ENCODE data around the gene FXYD7. TPM values are rescaled to one million over a fixed set of nuclear protein-coding genes. Genes with fewer than 3 reads are reported as not detected.
A peak's percentile ranks its signal among the peaks of the same experiment; 100 is the strongest.
"Not testable (repeated sequence)": the region's sequence is repeated elsewhere in the genome, so short reads cannot be mapped to it uniquely, and the experiment has no call there.

FXYD7 gene
- total RNA-seq, 1 donor from 2014 or later: not detected

- intact Hi-C loops (cut with micrococcal nuclease): no loop called here
- DNase-seq (ENCODE audit: low spot score): no peak
- H3K4me3 Mint-ChIP-seq (ENCODE audit: low read depth): no peak overlapping the region
- no peak overlapping the region for H3K27ac Mint-ChIP-seq
- H3K4me1 Mint-ChIP-seq (ENCODE audit: low read depth): peaks cover 8% of the 10 kb centered on the region
- H3K9me3 Mint-ChIP-seq: no peaks in the 10 kb centered on the region
- H3K36me3 Mint-ChIP-seq (ENCODE audit: low read depth): no peaks in the 10 kb centered on the region
- H3K27me3 Mint-ChIP-seq (ENCODE audit: low read depth): peaks cover 6% of the 10 kb centered on the region
These were observed 17.8 kb upstream of the FXYD7 start for GRCh38 chr19:35125270-35125717.

DNA sequence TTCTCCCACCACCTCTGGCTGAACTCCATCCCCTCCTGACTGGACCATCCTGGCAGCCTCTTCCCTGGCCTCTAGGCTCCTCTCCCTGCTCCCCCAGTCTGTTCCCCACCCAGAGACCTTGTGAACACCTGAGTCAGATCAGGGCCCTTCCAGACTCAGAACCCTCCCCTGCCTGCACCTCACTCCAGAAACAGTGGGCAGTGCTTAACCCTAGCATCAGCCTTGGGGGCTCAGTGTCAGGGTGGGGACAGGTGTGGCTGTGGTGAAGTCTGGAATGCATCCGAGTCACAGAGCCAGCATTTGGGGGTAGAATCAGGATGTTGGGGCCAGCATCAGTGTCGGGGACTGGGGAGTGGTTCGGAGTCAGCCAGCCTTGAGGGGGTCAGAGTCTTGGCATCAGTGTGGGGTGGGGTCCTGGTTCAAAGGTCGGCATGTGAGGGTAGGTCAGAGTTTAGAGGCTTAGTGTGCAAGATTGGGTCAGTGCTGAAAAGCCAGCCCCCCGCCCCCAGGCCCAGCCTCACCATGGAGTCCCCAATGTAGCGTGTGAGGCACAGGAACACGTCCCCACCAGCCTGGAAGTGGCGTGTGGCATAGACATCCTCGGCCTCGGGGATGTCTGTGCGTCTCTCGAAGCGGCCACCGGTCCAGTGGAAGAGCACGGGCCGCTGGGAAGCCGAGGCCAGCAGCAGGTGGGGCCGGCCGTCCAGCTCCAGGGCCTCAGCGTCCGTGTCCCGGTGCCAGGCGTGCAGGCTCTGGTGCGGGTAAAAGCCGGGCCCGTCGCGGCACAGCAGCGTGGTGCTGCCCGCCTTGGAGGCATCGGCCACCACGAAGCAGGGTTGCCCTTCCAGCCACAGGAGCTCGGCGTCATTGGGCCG lies 17.1 kb upstream of the FXYD7 start:
- Mint-ChIP-seq H3K4me3 (ENCODE audit: low read depth) (no peak overlapping the region), H3K27ac (no peak overlapping the region), H3K9me3 (no peaks in the 10 kb centered on the region), H3K36me3 (ENCODE audit: low read depth) (no peaks in the 10 kb centered on the region), H3K4me1 (ENCODE audit: low read depth) (peaks cover 8% of the 10 kb centered on the region), H3K27me3 (ENCODE audit: low read depth) (peaks cover 6% of the 10 kb centered on the region)
- intact Hi-C loops (cut with micrococcal nuclease): no loop called here
- no peak for DNase-seq (ENCODE audit: low spot score)

DNA sequence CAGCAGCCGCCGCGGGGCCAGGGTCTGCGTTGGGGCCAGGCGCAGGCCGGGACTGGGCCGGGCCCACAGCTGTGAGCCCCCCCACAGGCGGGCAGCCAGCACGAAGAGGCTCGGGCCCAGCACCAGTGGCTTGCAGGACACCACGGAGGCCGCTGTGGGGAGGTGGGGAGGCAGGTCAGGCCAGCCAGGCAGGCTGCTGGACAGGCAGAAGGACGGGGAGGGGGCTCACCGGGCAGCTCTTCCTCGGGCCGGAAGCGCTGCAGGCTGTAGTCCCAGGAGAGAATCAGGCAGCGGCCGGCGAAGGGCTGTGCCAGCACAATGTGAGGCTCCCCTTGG lies 16.5 kb upstream of the FXYD7 start:
- intact Hi-C loops (cut with micrococcal nuclease): no loop called here

GRCh38 chr19:35127871-35128270 lies 15.2 kb upstream of the FXYD7 start:
- H3K36me3 Mint-ChIP-seq (ENCODE audit: low read depth): no peaks in the 10 kb centered on the region
- H3K27ac Mint-ChIP-seq: no peak overlapping the region
- no peak overlapping the region for H3K4me3 Mint-ChIP-seq (ENCODE audit: low read depth)
- peaks cover 8% of the 10 kb centered on the region for H3K4me1 Mint-ChIP-seq (ENCODE audit: low read depth)
- intact Hi-C loops (cut with micrococcal nuclease): no loop called here
- peaks cover 4% of the 10 kb centered on the region for H3K27me3 Mint-ChIP-seq (ENCODE audit: low read depth)
- H3K9me3 Mint-ChIP-seq: no peaks in the 10 kb centered on the region
- no peak for DNase-seq (ENCODE audit: low spot score)

More for the DNA sequence above, 16.5 kb upstream of the FXYD7 start:
- H3K4me3 Mint-ChIP-seq (ENCODE audit: low read depth): no peak overlapping the region
- no peaks in the 10 kb centered on the region for H3K9me3 Mint-ChIP-seq
- H3K36me3 Mint-ChIP-seq (ENCODE audit: low read depth): no peaks in the 10 kb centered on the region
- no peak overlapping the region for H3K27ac Mint-ChIP-seq
- peaks cover 8% of the 10 kb centered on the region for H3K4me1 Mint-ChIP-seq (ENCODE audit: low read depth)
- H3K27me3 Mint-ChIP-seq (ENCODE audit: low read depth): peaks cover 6% of the 10 kb centered on the region
- DNase-seq (ENCODE audit: low spot score): no peak

GRCh38 chr19:35128398-35129057 lies 14.5 kb upstream of the FXYD7 start:
- Mint-ChIP-seq H3K4me3 (ENCODE audit: low read depth) (no peak overlapping the region), H3K4me1 (ENCODE audit: low read depth) (peaks cover 8% of the 10 kb centered on the region), H3K9me3 (no peaks in the 10 kb centered on the region), H3K27ac (no peak overlapping the region), H3K36me3 (ENCODE audit: low read depth) (no peaks in the 10 kb centered on the region), H3K27me3 (ENCODE audit: low read depth) (peaks cover 4% of the 10 kb centered on the region)
- intact Hi-C loops (cut with micrococcal nuclease): no loop called here
- DNase-seq (ENCODE audit: low spot score): no peak

DNA sequence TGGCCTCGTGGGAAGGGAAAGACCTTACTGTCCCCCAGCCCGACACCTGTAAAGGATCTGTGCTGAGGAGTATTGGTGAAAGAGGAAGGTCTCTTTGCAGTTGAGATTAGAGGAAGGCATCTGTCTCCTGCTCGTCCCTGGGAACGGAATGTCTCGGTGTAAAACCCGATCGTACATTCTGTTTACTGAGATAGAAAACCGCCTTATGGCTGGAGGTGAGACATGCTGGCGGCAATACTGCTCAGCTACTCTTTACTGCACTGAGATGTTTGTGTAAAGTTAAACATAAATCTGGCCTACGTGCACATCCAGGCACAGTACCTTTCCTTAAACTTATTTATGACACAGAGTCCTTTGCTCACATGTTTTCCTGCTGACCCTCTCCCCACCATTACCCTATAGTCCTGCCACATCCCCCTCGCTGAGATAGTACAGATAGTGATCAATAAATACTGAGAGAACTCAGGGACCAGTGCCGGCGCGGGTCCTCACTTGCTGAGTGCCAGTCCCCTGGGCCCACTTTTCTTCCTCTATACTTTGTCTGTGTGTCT lies 13.3 kb upstream of the FXYD7 start:
- H3K4me1 Mint-ChIP-seq (ENCODE audit: low read depth); intact Hi-C loops (cut with micrococcal nuclease); H3K36me3 Mint-ChIP-seq (ENCODE audit: low read depth); H3K4me3 Mint-ChIP-seq (ENCODE audit: low read depth); H3K9me3 Mint-ChIP-seq; H3K27ac Mint-ChIP-seq; DNase-seq (ENCODE audit: low spot score); H3K27me3 Mint-ChIP-seq (ENCODE audit: low read depth): not testable (repeated sequence)

DNA sequence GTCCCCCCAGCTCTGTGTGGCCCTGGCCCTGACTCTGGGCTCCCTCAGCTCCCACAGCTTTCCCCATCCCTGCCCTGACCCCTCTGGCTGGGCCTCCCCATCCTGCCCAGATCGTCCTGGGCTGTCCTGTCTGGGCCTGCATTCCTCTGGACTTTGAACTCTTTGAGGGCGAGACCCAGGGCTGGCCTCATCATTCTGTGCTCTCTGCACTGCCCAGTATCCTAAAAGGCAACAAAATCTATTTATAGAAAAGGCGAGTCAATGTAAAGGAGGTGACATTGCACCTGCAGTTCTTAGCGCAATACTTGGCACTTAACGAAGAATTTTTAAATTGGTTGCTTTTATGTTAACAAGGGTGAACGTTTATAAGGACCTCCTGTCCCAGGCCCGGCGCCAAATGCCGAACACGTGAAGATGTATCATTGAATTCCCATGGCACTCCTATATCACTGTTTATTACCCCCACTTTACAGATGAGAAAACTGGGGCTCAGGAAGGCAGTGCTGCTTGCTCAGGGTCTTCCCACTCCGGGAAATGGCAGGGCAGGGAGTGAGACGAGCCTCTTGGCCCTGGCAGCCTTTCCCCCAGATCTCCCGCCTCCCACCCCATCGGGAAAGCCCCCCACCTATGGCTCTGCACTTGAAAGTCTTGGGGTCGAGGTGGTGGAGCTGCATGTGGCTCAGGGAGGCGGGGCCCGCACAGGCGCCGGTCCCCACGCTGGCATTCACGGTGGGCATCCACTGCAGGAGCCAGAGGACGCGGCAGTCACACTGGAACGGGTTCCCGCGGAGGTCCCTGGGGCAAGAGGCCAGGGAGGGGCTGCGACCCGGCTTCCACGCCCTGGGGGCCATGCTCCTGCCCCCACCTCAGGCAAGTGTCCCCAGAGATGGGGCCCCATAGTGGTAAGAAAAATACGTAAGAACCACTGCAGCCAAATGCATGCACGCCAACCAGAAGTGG lies 12.0 kb upstream of the FXYD7 start:
- DNase-seq (ENCODE audit: low spot score): no peak
- Mint-ChIP-seq H3K36me3 (ENCODE audit: low read depth) (no peaks in the 10 kb centered on the region), H3K9me3 (no peaks in the 10 kb centered on the region), H3K4me3 (ENCODE audit: low read depth) (no peak overlapping the region), H3K4me1 (ENCODE audit: low read depth) (peaks cover 2% of the 10 kb centered on the region), H3K27ac (no peak overlapping the region), H3K27me3 (ENCODE audit: low read depth) (peaks cover 4% of the 10 kb centered on the region)
- intact Hi-C loops (cut with micrococcal nuclease): no loop called here

- peaks cover 7% of the 10 kb centered on the region for H3K27me3 Mint-ChIP-seq (ENCODE audit: low read depth)
These were observed 10.8 kb upstream of the FXYD7 start for GRCh38 chr19:35132254-35132653.

DNA sequence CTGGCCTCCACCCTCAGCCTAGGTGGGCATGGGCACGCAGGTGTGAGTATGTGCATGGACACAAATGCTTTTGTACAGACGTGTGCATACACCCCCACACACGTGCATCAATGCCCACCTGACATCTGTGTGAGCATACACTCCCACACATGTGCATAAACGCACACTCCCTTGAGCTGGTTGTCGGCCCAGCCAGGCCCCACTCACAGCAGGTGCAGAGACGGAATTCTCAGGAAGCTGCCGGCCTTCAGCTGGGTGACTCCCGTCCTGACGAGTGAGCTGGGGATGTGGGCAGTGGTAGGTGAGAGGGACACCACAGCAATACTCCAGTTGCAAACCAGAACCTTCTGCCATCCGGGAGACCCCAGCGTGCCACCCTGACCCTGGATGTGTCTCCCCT lies 9.2 kb upstream of the FXYD7 start:
- peaks cover 6% of the 10 kb centered on the region for H3K27me3 Mint-ChIP-seq (ENCODE audit: low read depth)
- H3K27ac Mint-ChIP-seq: no peak overlapping the region
- H3K9me3 Mint-ChIP-seq: no peaks in the 10 kb centered on the region
- H3K4me3 Mint-ChIP-seq (ENCODE audit: low read depth): no peak overlapping the region
- intact Hi-C loops (cut with micrococcal nuclease): no loop called here
- peaks cover 2% of the 10 kb centered on the region for H3K4me1 Mint-ChIP-seq (ENCODE audit: low read depth)
- H3K36me3 Mint-ChIP-seq (ENCODE audit: low read depth): no peaks in the 10 kb centered on the region
- DNase-seq (ENCODE audit: low spot score): no peak

More at GRCh38 chr19:35132254-35132653, 10.8 kb upstream of the FXYD7 start:
- intact Hi-C loops (cut with micrococcal nuclease): no loop called here
- H3K4me3 Mint-ChIP-seq (ENCODE audit: low read depth): no peak overlapping the region
- no peaks in the 10 kb centered on the region for H3K9me3 Mint-ChIP-seq
- peaks cover 2% of the 10 kb centered on the region for H3K4me1 Mint-ChIP-seq (ENCODE audit: low read depth)
- H3K27ac Mint-ChIP-seq: no peak overlapping the region
- DNase-seq (ENCODE audit: low spot score): no peak
- no peaks in the 10 kb centered on the region for H3K36me3 Mint-ChIP-seq (ENCODE audit: low read depth)

GRCh38 chr19:35134601-35135242 lies 8.3 kb upstream of the FXYD7 start, which contains the start of gene LGI4:
Gene LGI4, minus strand, starts transcription at chr19:35135059. Its CDS starts 379 bp downstream, at chr19:35134680.
- peaks cover 7% of the 10 kb centered on the region for H3K27me3 Mint-ChIP-seq (ENCODE audit: low read depth)

DNA sequence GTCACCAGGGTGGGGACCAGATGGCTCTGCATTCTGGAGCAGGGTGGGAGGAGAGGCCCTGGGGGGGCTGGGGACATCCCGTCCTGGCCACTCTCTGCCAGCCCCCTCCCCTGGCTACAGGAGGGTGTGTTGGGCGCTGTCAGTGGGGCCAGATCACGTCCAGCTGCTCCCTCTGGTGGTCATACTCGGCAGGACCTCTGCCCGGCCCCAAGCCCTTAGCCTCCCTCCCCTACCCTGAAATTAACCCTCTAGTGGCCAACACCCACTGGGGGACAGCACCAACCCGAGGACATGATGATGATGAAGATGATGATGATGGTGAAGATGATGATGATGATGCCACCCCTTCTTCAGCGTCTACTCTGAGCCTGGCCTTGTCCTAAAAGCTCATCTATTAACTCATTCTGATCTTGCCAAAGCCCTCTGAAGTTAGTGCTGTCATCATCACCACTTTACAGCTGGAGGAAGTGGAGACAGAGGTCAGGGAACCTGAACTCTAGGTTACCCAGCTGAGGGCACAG lies 7.6 kb upstream of the FXYD7 start:
- no peak overlapping the region for H3K4me3 Mint-ChIP-seq (ENCODE audit: low read depth)
- intact Hi-C loops (cut with micrococcal nuclease): loop anchor here (1.0 to 5.0 kb wide), 2 partner anchors 21 to 68 kb away; no protein-coding TSS in a partner anchor

More at GRCh38 chr19:35134601-35135242, 8.3 kb upstream of the FXYD7 start, which contains the start of gene LGI4:
- Mint-ChIP-seq H3K36me3 (ENCODE audit: low read depth) (no peaks in the 10 kb centered on the region), H3K27ac (no peak within 1 kb of the TSS), H3K4me3 (ENCODE audit: low read depth) (no peak within 1 kb of the TSS), H3K9me3 (no peaks in the 10 kb centered on the region), H3K4me1 (ENCODE audit: low read depth) (peaks cover 2% of the 10 kb centered on the region)
- intact Hi-C loops (cut with micrococcal nuclease): loop anchor here (1.0 to 5.0 kb wide), 2 partner anchors 20 to 67 kb away; no protein-coding TSS in a partner anchor
- DNase-seq (ENCODE audit: low spot score): no peak

More for the DNA sequence above, 7.6 kb upstream of the FXYD7 start:
- Mint-ChIP-seq H3K4me1 (ENCODE audit: low read depth) (peaks cover 2% of the 10 kb centered on the region), H3K27ac (no peak overlapping the region), H3K27me3 (ENCODE audit: low read depth) (peaks cover 7% of the 10 kb centered on the region), H3K9me3 (no peaks in the 10 kb centered on the region), H3K36me3 (ENCODE audit: low read depth) (no peaks in the 10 kb centered on the region)
- peak; percentile 64 for DNase-seq (ENCODE audit: low spot score)
